Measurements from ENCODE around the gene HDAC9.

HDAC9 gene

GRCh38 chr7:18471476-18472160 lies 23.9 kb upstream of the HDAC9 start:
- no peaks in the 10 kb centered on the region for H3K9me2 ChIP-seq (replicated peaks; ENCODE audit: control insufficient read depth, low read length)
- no peaks in the 10 kb centered on the region for H4K20me1 ChIP-seq (ENCODE audit: control insufficient read depth, insufficient read depth, low read depth, low read length)
- no peak for TF ChIP-seq EZH2phosphoT487 (IDR thresholded peaks at IDR 0.05; ENCODE audit: borderline replicate concordance, low read length)
- TF ChIP-seq, protein P1, sequence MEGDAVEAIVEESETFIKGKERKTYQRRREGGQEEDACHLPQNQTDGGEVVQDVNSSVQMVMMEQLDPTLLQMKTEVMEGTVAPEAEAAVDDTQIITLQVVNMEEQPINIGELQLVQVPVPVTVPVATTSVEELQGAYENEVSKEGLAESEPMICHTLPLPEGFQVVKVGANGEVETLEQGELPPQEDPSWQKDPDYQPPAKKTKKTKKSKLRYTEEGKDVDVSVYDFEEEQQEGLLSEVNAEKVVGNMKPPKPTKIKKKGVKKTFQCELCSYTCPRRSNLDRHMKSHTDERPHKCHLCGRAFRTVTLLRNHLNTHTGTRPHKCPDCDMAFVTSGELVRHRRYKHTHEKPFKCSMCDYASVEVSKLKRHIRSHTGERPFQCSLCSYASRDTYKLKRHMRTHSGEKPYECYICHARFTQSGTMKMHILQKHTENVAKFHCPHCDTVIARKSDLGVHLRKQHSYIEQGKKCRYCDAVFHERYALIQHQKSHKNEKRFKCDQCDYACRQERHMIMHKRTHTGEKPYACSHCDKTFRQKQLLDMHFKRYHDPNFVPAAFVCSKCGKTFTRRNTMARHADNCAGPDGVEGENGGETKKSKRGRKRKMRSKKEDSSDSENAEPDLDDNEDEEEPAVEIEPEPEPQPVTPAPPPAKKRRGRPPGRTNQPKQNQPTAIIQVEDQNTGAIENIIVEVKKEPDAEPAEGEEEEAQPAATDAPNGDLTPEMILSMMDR (IDR thresholded peaks at IDR 0.05; ENCODE audit: low read depth, low read length, poor library complexity, severe bottlenecking) = no peak
- H3K4me2 ChIP-seq (ENCODE audit: low read length) = no peak overlapping the region
- H3F3A ChIP-seq (ENCODE audit: control insufficient read depth, insufficient read depth) = no peaks in the 10 kb centered on the region
- no peaks in the 10 kb centered on the region for H3K36me3 ChIP-seq (ENCODE audit: control insufficient read depth, low read length)
- no peaks in the 10 kb centered on the region for H3K27me3 ChIP-seq (ENCODE audit: control insufficient read depth, low read length)
- H3K79me2 ChIP-seq (ENCODE audit: control insufficient read depth, low read length) = no peaks in the 10 kb centered on the region
- no peak overlapping the region for H3K27ac ChIP-seq (ENCODE audit: low read depth, low read length)
- H3K4me3 ChIP-seq (ENCODE audit: low read length) = no peak overlapping the region
- no peaks in the 10 kb centered on the region for H3K9me3 ChIP-seq (ENCODE audit: control insufficient read depth, insufficient read depth, low read length)
- H3K4me1 ChIP-seq (ENCODE audit: control insufficient read depth, low read length) = no peaks in the 10 kb centered on the region

GRCh38 chr7:18472161-18472483 lies 23.4 kb upstream of the HDAC9 start:
- Histone ChIP-seq H3K4me3 (ENCODE audit: low read length) (no peak overlapping the region), H3K27me3 (ENCODE audit: control insufficient read depth, low read length) (no peaks in the 10 kb centered on the region), H3K9me2 (replicated peaks; ENCODE audit: control insufficient read depth, low read length) (no peaks in the 10 kb centered on the region), H3F3A (ENCODE audit: control insufficient read depth, insufficient read depth) (no peaks in the 10 kb centered on the region), H3K36me3 (ENCODE audit: control insufficient read depth, low read length) (no peaks in the 10 kb centered on the region), H3K79me2 (ENCODE audit: control insufficient read depth, low read length) (no peaks in the 10 kb centered on the region), H3K4me1 (ENCODE audit: control insufficient read depth, low read length) (peaks cover 4% of the 10 kb centered on the region; the same call in 1 of the 2 replicates), H3K9me3 (ENCODE audit: control insufficient read depth, insufficient read depth, low read length) (no peaks in the 10 kb centered on the region), H4K20me1 (ENCODE audit: control insufficient read depth, insufficient read depth, low read depth, low read length) (no peaks in the 10 kb centered on the region), H3K4me2 (ENCODE audit: low read length) (no peak overlapping the region), H3K27ac (ENCODE audit: low read depth, low read length) (no peak overlapping the region)
- no peak for TF ChIP-seq EZH2phosphoT487 (IDR thresholded peaks at IDR 0.05; ENCODE audit: borderline replicate concordance, low read length)
- TF ChIP-seq, protein P1 (IDR thresholded peaks at IDR 0.05; ENCODE audit: low read depth, low read length, poor library complexity, severe bottlenecking) = no peak

- Histone ChIP-seq H3K36me3 (ENCODE audit: control insufficient read depth, low read length) (no peaks in the 10 kb centered on the region), H3K4me2 (ENCODE audit: low read length) (no peak overlapping the region), H4K20me1 (ENCODE audit: control insufficient read depth, insufficient read depth, low read depth, low read length) (no peaks in the 10 kb centered on the region), H3K9me2 (replicated peaks; ENCODE audit: control insufficient read depth, low read length) (no peaks in the 10 kb centered on the region), H3K4me3 (ENCODE audit: low read length) (no peak overlapping the region), H3K4me1 (ENCODE audit: control insufficient read depth, low read length) (peaks cover 6% of the 10 kb centered on the region; the same call in 1 of the 2 replicates), H3K9me3 (ENCODE audit: control insufficient read depth, insufficient read depth, low read length) (no peaks in the 10 kb centered on the region), H3K27ac (ENCODE audit: low read depth, low read length) (no peak overlapping the region), H3K27me3 (ENCODE audit: control insufficient read depth, low read length) (no peaks in the 10 kb centered on the region), H3K79me2 (ENCODE audit: control insufficient read depth, low read length) (no peaks in the 10 kb centered on the region), H3F3A (ENCODE audit: control insufficient read depth, insufficient read depth) (no peaks in the 10 kb centered on the region)
- TF ChIP-seq, protein P1 (IDR thresholded peaks at IDR 0.05; ENCODE audit: low read depth, low read length, poor library complexity, severe bottlenecking) = no peak
- TF ChIP-seq EZH2phosphoT487 (IDR thresholded peaks at IDR 0.05; ENCODE audit: borderline replicate concordance, low read length) = no peak
Measured at GRCh38 chr7:18473119-18473518, 22.4 kb upstream of the HDAC9 start.

All from DOHH2 (cell line).